Stimulated activated CD8-positive, alpha-beta memory T cell treated with anti-CD3 and anti-CD28 coated beads, Interleukin-7, amount 100 ng/mL, for 4 hours (primary cell): ENCODE data around the gene PRG3.
A peak's percentile ranks its signal among the peaks of the same experiment; 100 is the strongest.

Experiments
- DNase-seq, 2 donors: peaks; one replicate each; pipeline ENCODE4 v3.0.0-alpha.2; 2020; ENCODE audit warnings: low read depth in 2 of 2

Gene PRG3

GRCh38 chr11:57359896-57360690 lies 20.9 kb downstream of the PRG3 start:
- DNase-seq: no peak

GRCh38 chr11:57359396-57359795 lies 21.6 kb downstream of the PRG3 start:
- DNase-seq: no peak

GRCh38 chr11:57358991-57359390 lies 22.0 kb downstream of the PRG3 start:
- no peak for DNase-seq

GRCh38 chr11:57358543-57358961 lies 22.4 kb downstream of the PRG3 start:
- DNase-seq: no peak

- no peak for DNase-seq
Measured at GRCh38 chr11:57357856-57358255, 23.1 kb downstream of the PRG3 start.

GRCh38 chr11:57357310-57357709 lies 23.6 kb downstream of the PRG3 start:
- DNase-seq: no peak

GRCh38 chr11:57356268-57356667 lies 24.7 kb downstream of the PRG3 start:
- DNase-seq: no peak

GRCh38 chr11:57354699-57355098 lies 26.3 kb downstream of the PRG3 start:
- DNase-seq: no peak

GRCh38 chr11:57353852-57354251 lies 27.1 kb downstream of the PRG3 start:
- DNase-seq: no peak

- no peak for DNase-seq
Measured at GRCh38 chr11:57353446-57353845, 27.5 kb downstream of the PRG3 start.

GRCh38 chr11:57353036-57353435 lies 27.9 kb downstream of the PRG3 start:
- no peak for DNase-seq

- peak; percentile 28 to 44 for DNase-seq
Measured at GRCh38 chr11:57349491-57350274, 31.3 kb downstream of the PRG3 start.

GRCh38 chr11:57348636-57349313 lies 32.2 kb downstream of the PRG3 start:
- DNase-seq: no peak

GRCh38 chr11:57348052-57348451 lies 32.9 kb downstream of the PRG3 start:
- no peak for DNase-seq

GRCh38 chr11:57347336-57347735 lies 33.6 kb downstream of the PRG3 start:
- no peak for DNase-seq

GRCh38 chr11:57345555-57346211 lies 35.3 kb downstream of the PRG3 start:
- DNase-seq: peak; percentile 42 to 51

- DNase-seq: no peak
Measured at GRCh38 chr11:57344826-57345225, 36.1 kb downstream of the PRG3 start.

GRCh38 chr11:57343825-57344224 lies 37.1 kb downstream of the PRG3 start:
- DNase-seq: no peak

- DNase-seq: no peak
Measured at GRCh38 chr11:57342702-57343101, 38.2 kb downstream of the PRG3 start.

- DNase-seq: no peak
Measured at GRCh38 chr11:57341250-57341808, 39.6 kb downstream of the PRG3 start.

- no peak for DNase-seq
Measured at GRCh38 chr11:57340039-57340615, 40.8 kb downstream of the PRG3 start.
